Mononuclear cell (primary cell): ENCODE measurements around the gene PRKCB. TPM values are rescaled to one million over a fixed set of nuclear protein-coding genes. Genes with fewer than 3 reads are reported as not detected.
"Not testable (repeated sequence)": the region's sequence is repeated elsewhere in the genome, so short reads cannot be mapped to it uniquely, and the experiment has no call there.

Source experiments
- H3K27me3 ChIP-seq: 2 replicates; pipeline ENCODE4 v1.6.0; 2011; ENCODE audit warnings: low read length, control low read depth; ENCODE audit not compliant: insufficient read depth
- H3K4me1 ChIP-seq: 2 replicates; pipeline ENCODE4 v1.5.1; 2011; ENCODE audit warnings: mild to moderate bottlenecking, low read length, control low read depth; ENCODE audit not compliant: insufficient read depth
- H3K4me3 ChIP-seq: 2 replicates; pipeline ENCODE4 v1.5.1; 2011; ENCODE audit warnings: mild to moderate bottlenecking, low read length, moderate library complexity
- H3K9me3 ChIP-seq: 2 replicates; pipeline ENCODE4 v1.5.1; 2011; ENCODE audit warnings: low read depth, mild to moderate bottlenecking, control low read depth, low read length
- total RNA-seq: library from RNA; depleted of rRNA; stranded (reverse); fragments of >200 nt; gene quantifications from one replicate; pipeline ENCODE4 v1.2.3, GENCODE V29; 2012

PRKCB gene
- total RNA-seq, 1 donor = 110 TPM

DNA sequence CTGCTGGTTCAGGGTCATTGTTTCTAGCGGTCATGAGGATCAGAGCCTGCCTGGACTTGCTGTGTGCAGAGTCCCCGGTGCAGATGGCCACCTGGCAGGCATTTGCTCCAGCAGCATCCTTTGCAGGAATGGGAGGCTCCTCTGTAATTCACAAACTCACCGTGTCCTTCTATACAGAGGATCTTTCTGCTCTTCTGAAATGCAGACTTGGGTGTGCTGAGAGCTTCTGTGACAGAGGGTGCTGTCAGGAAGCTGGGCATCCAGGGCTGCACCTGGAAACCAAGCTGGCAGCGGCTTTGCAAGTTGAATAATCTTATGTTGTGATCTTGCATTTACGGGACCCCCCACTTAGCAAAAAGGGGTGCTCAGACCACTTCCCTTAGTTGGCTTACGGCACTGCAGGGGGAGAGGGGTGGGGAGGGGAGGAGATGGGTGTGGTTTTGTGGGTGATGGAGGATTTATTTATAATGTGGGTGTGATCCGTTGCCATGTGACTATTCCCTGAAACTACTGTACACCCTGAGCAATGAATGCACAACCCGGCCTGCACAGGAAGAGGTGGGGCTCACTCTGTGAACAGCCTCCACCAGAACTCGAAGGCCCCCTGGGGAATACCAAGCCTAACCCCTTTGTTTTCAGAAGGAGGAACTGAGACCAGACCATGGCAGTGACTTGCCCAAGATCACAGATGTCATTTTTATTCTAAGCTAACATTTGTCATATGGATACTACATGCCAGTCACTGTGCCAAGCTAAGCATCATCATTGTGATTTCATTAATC, 178.3 kb downstream of the PRKCB start:
- Histone ChIP-seq H3K27me3 (no peaks in the 10 kb centered on the region), H3K4me1 (peaks cover 72% of the 10 kb centered on the region), H3K4me3 (no peak overlapping the region), H3K9me3 (no peaks in the 10 kb centered on the region)

- not testable (repeated sequence) for H3K9me3 ChIP-seq, H3K4me3 ChIP-seq, H3K27me3 ChIP-seq
- peaks cover 63% of the 10 kb centered on the region for H3K4me1 ChIP-seq
These were observed 179.2 kb downstream of the PRKCB start for GRCh38 chr16:24014955-24015354.

DNA sequence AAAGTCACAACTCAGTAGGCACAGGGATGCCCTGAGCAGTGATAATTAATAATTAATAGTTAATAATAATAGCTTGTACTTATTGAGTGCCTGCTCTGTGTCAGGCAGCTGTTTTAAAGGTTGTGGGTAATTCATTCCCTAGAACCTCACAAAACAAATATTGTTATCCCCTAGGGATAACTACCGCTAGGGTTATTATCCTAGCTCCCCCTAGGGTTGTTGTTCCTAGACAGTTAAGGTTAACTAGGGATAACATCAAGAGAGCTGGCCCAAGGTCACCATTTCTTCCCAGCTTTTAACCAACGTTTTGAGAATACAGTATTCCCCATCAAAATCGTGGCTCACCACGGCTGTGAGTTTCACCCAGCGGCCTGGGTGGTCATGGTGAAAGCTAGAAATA, 180.1 kb downstream of the PRKCB start:
- peaks cover 58% of the 10 kb centered on the region for H3K4me1 ChIP-seq
- H3K4me3 ChIP-seq = no peak overlapping the region
- H3K27me3 ChIP-seq = no peaks in the 10 kb centered on the region
- no peaks in the 10 kb centered on the region for H3K9me3 ChIP-seq

GRCh38 chr16:24018485-24018884, 182.7 kb downstream of the PRKCB start:
- Histone ChIP-seq H3K27me3 (no peaks in the 10 kb centered on the region), H3K4me1 (peaks cover 35% of the 10 kb centered on the region), H3K9me3 (no peaks in the 10 kb centered on the region), H3K4me3 (no peak overlapping the region)

- Histone ChIP-seq H3K9me3 (no peaks in the 10 kb centered on the region), H3K4me3 (no peak overlapping the region), H3K4me1 (peaks cover 12% of the 10 kb centered on the region), H3K27me3 (no peaks in the 10 kb centered on the region)
These were observed 187.0 kb downstream of the PRKCB start for GRCh38 chr16:24022797-24023196.

- Histone ChIP-seq H3K4me1 (peaks cover 12% of the 10 kb centered on the region), H3K4me3 (no peak overlapping the region), H3K9me3 (no peaks in the 10 kb centered on the region), H3K27me3 (no peaks in the 10 kb centered on the region)
These were observed 187.8 kb downstream of the PRKCB start for GRCh38 chr16:24023621-24024020.

DNA sequence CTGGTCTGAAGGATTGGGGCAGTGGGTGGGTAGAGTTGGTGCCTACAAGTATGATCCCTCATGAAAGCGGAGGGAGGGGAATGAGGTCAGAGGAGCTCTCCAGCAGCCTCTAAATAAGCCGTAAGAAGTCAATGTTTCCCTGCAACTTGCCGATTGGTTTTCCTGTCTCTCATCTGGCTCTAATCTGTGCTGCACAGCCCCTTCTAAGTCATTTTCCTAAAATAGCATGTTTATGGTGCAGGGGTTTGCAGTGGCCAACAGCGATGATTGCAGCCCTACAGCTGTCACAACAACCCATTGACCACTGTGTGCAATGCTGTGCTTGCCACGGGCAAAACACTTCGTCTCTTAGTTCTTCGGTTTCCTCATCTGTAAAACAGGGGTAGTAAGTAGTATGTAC, 189.2 kb downstream of the PRKCB start:
- Histone ChIP-seq H3K4me3 (no peak overlapping the region), H3K4me1 (peaks cover 12% of the 10 kb centered on the region), H3K27me3 (no peaks in the 10 kb centered on the region), H3K9me3 (no peaks in the 10 kb centered on the region)

- Histone ChIP-seq H3K4me1 (peaks cover 7% of the 10 kb centered on the region), H3K9me3 (no peaks in the 10 kb centered on the region), H3K4me3 (no peak overlapping the region), H3K27me3 (no peaks in the 10 kb centered on the region)
These were observed 191.7 kb downstream of the PRKCB start for GRCh38 chr16:24027466-24027865.

DNA sequence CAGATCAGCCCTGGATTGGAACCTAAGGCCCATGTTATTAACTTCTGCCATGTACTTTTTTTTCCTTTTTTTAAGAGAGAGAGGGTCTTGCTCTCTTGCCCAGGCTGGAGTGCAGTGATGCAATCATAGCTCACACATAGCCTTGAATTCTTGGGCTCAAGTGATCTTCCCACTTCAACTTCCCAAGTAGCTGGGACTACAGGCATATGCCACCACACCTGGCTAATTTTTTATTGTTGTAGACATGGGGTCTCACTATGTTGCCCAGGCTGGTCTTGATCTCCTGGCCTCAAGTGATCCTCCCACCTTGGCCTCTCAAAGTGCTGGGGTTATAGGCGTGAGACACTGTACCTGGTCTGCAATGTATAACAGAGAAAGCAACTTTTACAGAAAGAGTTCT, 194.1 kb downstream of the PRKCB start:
- peaks cover 17% of the 10 kb centered on the region for H3K4me1 ChIP-seq
- not testable (repeated sequence) for H3K27me3 ChIP-seq, H3K9me3 ChIP-seq, H3K4me3 ChIP-seq

GRCh38 chr16:24035127-24035842, 199.5 kb downstream of the PRKCB start:
- peaks cover 33% of the 10 kb centered on the region for H3K4me1 ChIP-seq
- H3K4me3 ChIP-seq = no peak overlapping the region
- no peaks in the 10 kb centered on the region for H3K27me3 ChIP-seq
- no peaks in the 10 kb centered on the region for H3K9me3 ChIP-seq

- Histone ChIP-seq H3K9me3 (no peaks in the 10 kb centered on the region), H3K4me3 (no peak overlapping the region), H3K27me3 (no peaks in the 10 kb centered on the region), H3K4me1 (peaks cover 33% of the 10 kb centered on the region)
These were observed 200.3 kb downstream of the PRKCB start for GRCh38 chr16:24036038-24036543.

DNA sequence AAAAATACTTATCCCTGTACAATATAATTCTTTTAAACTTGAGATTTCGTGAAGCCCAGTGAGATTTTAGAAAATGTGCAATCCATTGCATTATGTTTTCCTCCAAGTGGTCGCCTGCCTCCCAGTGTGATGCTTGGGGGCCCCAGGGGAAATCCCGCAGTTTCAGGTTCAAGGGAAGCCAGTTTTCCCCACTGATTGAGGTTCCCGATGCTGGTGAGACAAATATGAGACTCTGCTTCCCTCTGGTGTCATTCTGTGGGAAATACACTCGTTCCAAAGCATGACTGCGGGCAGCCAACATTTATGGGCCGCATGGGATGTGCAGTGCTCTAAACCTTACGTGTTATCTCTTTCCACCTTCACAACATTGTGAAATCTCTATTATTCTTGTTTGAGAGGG, 200.8 kb downstream of the PRKCB start:
- Histone ChIP-seq H3K27me3 (no peaks in the 10 kb centered on the region), H3K4me1 (peaks cover 33% of the 10 kb centered on the region), H3K4me3 (no peak overlapping the region), H3K9me3 (no peaks in the 10 kb centered on the region)

DNA sequence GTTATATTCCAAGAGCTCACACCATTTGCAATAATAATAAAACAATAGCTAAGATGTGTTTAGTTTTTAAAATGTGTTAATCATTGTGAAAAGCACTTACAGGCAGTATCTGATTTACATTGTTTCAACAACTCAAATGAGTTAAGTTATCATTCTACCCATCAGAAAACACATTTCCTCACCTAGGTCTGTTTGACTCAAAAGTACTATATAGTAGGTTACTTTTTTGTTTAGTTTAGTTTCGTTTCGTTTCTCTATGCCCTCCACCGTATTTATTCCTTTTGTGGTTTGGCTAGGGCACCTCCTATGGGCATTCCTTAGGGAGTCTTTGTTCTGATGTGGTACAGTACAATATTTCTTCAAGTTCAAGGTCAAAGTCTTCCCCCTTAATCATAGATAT, 201.6 kb downstream of the PRKCB start:
- no peaks in the 10 kb centered on the region for H3K27me3 ChIP-seq
- peaks cover 33% of the 10 kb centered on the region for H3K4me1 ChIP-seq
- no peak overlapping the region for H3K4me3 ChIP-seq
- H3K9me3 ChIP-seq = no peaks in the 10 kb centered on the region

GRCh38 chr16:24041834-24042631, 206.2 kb downstream of the PRKCB start:
- Histone ChIP-seq H3K4me1 (no peaks in the 10 kb centered on the region), H3K9me3 (no peaks in the 10 kb centered on the region), H3K4me3 (no peak overlapping the region), H3K27me3 (no peaks in the 10 kb centered on the region)

- no peaks in the 10 kb centered on the region for H3K4me1 ChIP-seq
- H3K27me3 ChIP-seq = no peaks in the 10 kb centered on the region
- no peak overlapping the region for H3K4me3 ChIP-seq
- no peaks in the 10 kb centered on the region for H3K9me3 ChIP-seq
These were observed 208.7 kb downstream of the PRKCB start for GRCh38 chr16:24044467-24044866.
